NCI-H748 treated with DMSO at 0.1 percent for 48 hours (cell line): ENCODE measurements around the gene PVALB.

Source experiments
- DNase-seq: peaks from one replicate; lab custom pipeline; 2025; lab: John Stamatoyannopoulos, UW

Gene PVALB

DNA sequence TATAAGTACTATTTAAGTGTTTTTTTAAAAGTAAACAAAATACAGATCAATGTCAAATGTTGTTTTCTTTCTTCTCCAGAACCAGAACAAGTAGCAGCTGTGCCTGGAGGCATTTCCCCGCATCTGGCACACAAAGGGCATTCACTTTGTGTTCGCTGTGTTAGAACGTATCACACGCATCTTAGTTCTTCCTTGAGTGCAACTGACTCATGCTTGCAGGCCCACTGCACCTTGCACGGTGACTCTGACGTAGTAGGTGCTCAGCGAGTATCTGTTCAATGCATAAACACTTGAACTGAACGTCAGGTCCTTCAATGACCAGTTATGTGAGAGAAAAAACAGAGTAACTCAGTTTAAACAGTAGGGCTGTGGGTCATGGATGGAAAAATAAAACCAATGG, 44.4 kb downstream of the PVALB start:
- no peak for DNase-seq

- no peak for DNase-seq
Observed at GRCh38 chr22:36771356-36772063, 45.3 kb downstream of the PVALB start.

DNA sequence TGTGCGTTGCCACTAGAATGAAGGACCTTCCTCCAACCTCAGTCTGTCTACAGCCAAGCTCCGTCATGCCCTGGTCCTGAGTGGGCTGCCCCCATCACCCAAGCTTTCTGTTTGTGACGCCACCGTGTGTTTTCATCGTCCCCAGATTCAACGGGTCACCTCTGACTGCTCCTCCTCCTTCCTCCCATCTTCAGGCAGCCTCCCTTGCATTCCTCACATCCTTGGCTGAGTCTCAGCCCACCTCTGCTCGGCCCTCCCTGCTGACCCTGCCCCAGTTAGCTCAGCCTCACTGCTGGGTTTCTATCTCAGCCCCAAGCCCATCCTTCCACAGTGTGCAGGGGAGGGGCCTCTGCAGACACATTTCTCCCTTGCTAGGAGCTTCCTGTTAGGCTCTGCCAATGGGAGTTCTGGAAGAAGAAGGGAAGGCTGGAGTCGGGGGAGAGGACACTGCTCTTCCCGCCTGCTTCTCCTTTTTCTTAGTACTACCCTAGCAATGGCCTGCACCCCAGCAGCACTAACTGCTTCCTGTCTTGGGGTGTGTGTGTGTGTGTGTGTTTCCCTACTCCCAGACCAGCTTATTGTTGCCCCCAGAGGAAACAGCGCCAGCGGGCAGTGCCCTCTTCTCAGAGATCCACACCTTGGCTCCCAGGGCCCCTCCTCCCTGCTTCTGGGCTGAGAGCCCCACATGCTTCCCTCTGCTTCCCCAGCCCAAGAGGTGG, 46.2 kb downstream of the PVALB start:
- DNase-seq = no peak

- no peak for DNase-seq
Observed at GRCh38 chr22:36769541-36770512, 47.0 kb downstream of the PVALB start.

DNA sequence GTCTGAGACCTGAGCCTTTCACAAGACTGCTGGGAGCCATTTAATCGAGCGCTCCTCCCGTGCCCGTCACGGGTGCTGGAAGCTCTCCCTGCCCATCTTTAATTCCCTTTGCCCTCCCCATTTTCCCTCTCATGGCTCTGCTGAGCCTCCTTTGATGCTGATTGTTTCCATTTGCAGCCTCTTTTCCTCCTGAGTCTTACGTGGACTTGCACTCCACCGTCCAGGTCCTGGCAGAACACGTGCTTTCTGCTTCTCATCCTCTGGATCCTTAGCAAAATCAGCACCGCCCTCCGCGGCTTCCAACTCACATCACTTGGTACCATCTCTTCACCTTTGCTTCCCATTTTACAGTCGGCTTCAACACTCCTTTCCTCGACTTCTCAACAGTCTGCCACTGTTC, 48.2 kb downstream of the PVALB start:
- no peak for DNase-seq

DNA sequence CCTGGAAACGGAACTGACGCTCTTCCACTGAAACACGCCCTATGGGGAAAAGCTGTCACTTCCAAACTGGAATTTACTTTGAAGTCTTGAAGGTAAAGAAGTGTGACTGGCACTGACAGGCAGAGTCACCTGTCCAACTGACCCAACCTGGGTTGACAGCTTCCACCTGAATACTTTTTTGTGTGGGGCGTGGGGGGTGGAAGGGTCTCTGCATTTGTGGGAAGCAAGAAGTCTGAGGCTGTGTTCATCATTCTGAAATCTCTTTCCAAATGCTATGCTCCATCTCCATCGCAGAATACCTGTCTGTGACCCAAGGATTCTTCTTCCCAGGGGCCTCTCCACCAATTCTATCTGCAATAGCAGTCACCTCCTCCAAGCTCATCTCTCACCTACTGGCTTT, 48.7 kb downstream of the PVALB start:
- DNase-seq = no peak

DNA sequence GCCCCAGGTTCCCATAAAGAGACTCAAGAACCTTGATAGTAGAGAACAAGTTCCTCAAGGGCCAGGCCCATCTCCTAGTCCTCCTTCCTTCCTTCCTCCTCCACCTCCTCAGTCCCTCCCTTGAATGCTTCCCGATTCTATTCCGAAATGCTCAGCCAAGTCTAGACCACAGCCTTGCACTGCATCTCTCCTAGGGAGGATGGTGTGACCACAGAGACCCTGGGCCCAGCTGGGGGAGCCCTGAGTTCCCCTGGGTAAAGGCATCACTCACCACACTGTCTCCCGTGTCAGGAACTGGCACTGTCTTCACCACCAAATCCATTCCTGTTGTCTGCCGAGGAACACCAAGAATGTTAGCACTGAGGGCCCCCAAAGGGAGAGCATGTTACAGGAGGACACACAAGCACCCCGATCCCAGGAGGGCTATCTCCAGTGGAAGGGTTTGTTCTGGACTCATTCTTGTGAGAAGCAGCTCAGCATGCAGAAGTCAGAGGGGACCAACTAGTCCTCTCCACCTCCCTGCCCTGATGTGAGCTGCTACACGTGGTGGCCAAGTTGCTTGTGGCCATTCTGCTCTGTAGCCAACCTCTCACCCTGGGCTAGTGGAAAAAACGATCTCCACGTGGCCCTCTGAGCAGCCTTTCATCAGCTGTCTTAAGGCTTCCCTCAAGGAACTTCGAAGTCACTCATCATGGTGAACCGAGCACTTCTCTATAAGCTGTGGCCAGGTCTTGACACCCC, 49.6 kb downstream of the PVALB start:
- DNase-seq = no peak

- DNase-seq = no peak
Observed at GRCh38 chr22:36765943-36766450, 50.8 kb downstream of the PVALB start.

GRCh38 chr22:36765131-36765942, 51.5 kb downstream of the PVALB start:
- no peak for DNase-seq

- DNase-seq = no peak
Observed at GRCh38 chr22:36764641-36765040, 52.2 kb downstream of the PVALB start.

GRCh38 chr22:36764060-36764459, 52.8 kb downstream of the PVALB start:
- no peak for DNase-seq

DNA sequence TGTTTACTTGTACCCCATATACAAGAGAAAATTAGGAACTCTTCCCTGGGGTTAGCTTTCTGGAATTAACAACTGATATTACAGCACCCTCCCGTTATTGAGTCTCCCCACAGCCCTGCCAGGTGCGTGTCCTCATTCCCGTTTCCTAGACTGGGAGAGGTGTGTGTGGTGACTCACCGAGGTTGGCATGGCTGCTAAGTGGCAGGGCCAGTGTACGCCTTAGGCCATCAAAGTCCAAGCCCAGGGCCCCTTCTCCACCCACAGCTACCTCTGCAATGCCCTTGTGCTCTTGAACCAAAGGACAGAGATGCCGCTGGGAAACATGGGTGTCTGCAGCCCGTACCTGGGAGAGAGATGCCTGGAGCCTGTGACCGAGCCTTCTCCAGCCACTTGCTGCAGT, 53.3 kb downstream of the PVALB start:
- DNase-seq = no peak

DNA sequence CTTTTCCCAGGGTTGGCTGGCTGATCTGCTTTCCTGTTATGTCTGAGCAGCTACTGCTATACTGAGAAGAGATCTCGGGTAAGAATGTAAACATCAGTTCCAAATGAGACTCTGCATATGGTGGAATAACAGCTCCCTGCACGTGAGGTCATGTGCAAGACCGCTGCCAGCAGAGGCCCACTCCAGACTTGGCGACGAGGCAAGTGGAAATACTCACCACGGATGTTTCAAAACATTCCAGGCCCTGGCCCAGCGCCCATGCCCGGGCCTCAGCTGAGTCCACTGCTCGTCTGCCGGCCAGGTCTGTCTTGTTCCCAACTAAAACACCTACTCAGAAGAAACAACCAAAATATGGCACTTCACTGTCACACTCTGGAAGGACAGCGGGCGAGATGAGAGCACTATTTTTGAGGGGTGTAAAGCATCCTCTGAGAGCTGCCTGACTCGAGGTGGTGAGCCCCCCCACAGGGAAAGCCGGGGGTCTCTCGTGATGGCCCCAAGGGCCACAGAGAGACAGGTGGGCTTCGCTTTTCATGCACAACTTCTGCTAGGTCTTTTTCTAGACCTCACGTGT, 54.1 kb downstream of the PVALB start:
- no peak for DNase-seq

DNA sequence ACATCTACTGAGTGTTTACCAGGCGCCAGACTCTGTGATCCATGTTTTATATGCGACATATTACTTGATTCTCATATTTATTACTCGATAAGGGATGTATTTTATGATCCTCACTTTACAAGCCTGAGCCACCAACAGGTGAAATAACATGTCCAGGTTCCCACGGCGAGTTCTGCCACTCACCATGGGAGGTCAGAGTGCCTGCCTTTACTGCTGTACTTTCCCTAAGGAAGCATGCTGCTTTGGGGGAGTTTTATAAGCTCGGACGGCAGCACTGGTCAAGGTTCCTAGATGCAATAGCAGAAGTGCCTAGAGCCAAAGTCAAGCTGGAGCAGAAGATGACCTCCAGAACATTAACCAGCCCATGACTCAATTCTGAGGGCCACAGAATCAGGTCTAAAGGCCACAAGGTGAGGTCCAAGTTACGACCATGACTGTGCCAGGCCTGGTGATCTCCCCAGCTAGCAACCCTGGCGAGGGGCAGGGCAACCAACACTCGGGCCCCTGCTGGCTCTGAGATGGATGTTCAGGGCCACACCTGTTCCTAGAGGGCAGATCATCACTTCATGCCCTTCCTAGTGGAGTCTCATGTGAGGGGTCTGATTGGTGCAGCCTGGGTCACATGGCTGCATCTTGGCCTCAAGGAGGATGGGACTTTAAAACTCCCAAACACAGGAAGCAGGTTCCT, 55.1 kb downstream of the PVALB start:
- DNase-seq = no peak

GRCh38 chr22:36760786-36761185, 56.0 kb downstream of the PVALB start:
- no peak for DNase-seq

DNA sequence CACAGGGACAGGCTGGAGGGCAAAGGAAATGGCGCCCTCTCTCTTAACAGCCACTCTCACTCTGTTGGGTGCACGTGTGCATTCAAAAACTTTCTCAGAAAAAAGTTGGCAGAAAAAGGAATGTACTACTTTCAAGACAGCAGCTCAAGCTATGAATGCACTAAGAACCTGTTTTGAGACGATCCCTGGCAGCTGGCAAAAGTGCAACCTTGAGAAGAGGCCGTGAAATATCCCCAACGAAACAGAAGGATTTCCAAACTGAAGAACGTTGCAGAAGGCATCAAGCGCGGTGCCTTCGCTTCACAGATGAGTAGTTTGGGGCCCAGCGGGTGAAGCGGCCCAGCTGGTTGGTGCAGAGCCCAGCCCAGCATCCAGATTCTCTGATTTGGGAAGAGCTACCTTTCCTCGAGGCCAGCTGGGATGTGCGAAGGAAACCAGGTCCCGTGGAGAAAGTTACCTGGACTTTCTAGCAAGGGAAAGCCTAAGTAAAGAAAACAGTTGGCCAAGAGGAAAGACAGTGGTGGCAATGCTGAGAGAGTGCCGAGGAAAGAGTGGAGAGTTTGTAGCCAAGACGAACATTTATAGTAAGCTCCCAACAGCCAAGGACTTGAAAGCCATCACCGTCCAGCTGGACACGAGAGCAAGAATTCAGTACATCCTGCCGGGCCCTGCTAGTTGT, 57.2 kb downstream of the PVALB start:
- DNase-seq = no peak

- DNase-seq = no peak
Observed at GRCh38 chr22:36758792-36759271, 58.0 kb downstream of the PVALB start.

GRCh38 chr22:36757668-36758211, 59.1 kb downstream of the PVALB start:
- peak; percentile 41 for DNase-seq
